ENCODE results near the gene ZBTB7A.

The ZBTB7A gene

GRCh38 chr19:4030981-4031380, 35.7 kb downstream of the ZBTB7A start:
- DNase-seq (ENCODE audit: low read depth), result no peak
- no peak overlapping the region for H3K4me3 ChIP-seq (ENCODE audit: control insufficient read depth, low read depth, low read length)
- TF ChIP-seq CTCF (conservative IDR thresholded peaks at IDR 0.05; ENCODE audit: control insufficient read depth, insufficient read depth, low read depth, low read length), result no peak

- DNase-seq (ENCODE audit: low read depth), result no peak
Observed at GRCh38 chr19:4030552-4030951, 36.1 kb downstream of the ZBTB7A start.

GRCh38 chr19:4029247-4029614, 37.5 kb downstream of the ZBTB7A start:
- no peak for DNase-seq (ENCODE audit: low read depth)
- no peak overlapping the region for H3K4me3 ChIP-seq (ENCODE audit: control insufficient read depth, low read depth, low read length)
- TF ChIP-seq CTCF (conservative IDR thresholded peaks at IDR 0.05; ENCODE audit: control insufficient read depth, insufficient read depth, low read depth, low read length), result no peak

More at GRCh38 chr19:4030552-4030951, 36.1 kb downstream of the ZBTB7A start:
- H3K4me3 ChIP-seq (ENCODE audit: control insufficient read depth, low read depth, low read length), result no peak overlapping the region
- no peak for TF ChIP-seq CTCF (conservative IDR thresholded peaks at IDR 0.05; ENCODE audit: control insufficient read depth, insufficient read depth, low read depth, low read length)

DNA sequence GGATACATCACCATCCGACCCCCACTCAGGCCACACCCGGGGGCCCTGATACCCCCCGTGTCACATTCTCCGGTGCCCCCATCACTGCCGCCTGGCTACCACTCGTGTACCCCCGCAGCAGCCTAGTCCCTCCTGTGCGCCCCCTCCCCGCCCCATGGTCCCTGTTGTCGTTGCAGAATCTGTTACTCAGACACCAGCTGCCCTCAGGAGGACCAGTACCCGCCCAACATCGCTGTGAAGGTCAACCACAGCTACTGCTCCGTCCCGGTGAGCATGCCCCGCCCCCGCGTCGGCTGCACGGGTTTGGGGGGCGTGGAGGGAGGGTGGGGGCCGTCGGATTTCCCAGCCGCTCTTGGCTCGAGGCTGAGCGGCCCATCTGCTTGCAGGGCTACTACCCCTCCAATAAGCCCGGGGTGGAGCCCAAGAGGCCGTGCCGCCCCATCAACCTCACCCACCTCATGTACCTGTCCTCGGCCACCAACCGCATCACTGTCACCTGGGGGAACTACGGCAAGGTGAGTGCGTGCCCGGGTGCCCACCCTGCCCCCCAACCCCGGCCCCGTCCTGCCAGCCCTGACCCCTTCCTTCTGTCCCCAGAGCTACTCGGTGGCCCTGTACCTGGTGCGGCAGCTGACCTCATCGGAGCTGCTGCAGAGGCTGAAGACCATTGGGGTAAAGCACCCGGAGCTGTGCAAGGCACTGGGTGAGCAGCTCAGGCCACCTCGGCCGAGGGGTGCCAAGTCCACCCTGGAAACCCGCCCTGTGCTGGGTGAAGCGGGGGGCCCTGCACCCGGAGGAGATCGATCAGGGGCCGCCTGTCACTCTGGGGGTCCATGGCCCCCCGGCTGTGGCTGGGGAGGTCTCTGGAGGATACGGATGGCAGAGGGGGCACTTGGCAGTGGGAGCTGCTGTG, 38.1 kb downstream of the ZBTB7A start:
- no peak for DNase-seq (ENCODE audit: low read depth)
- TF ChIP-seq CTCF (conservative IDR thresholded peaks at IDR 0.05; ENCODE audit: control insufficient read depth, insufficient read depth, low read depth, low read length), result no peak
- H3K4me3 ChIP-seq (ENCODE audit: control insufficient read depth, low read depth, low read length), result no peak overlapping the region

GRCh38 chr19:4027146-4027545, 39.6 kb downstream of the ZBTB7A start:
- no peak overlapping the region for H3K4me3 ChIP-seq (ENCODE audit: control insufficient read depth, low read depth, low read length)
- DNase-seq (ENCODE audit: low read depth), result no peak
- TF ChIP-seq CTCF (conservative IDR thresholded peaks at IDR 0.05; ENCODE audit: control insufficient read depth, insufficient read depth, low read depth, low read length), result no peak

DNA sequence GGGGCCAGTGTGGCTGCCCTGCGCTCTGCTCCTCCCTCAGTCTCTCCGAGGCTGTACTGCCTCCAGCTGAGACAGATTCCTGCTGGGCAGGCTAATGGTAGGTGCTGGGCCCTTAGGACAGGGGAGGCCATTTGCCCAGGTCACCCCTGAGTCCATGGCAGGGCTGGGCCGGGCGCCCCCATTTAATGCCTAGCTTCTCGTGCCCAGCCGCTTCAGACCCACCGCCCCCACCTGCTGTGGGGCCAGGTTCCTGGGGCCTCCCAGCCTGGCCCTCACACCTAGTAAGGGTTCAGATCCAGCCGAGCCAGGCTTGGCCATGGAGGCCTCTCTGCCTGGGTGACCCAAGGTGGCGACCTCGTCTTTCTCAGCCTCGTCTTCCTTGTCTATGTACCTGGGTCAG, 41.4 kb downstream of the ZBTB7A start:
- TF ChIP-seq CTCF (conservative IDR thresholded peaks at IDR 0.05; ENCODE audit: control insufficient read depth, insufficient read depth, low read depth, low read length), result no peak
- H3K4me3 ChIP-seq (ENCODE audit: control insufficient read depth, low read depth, low read length), result no peak overlapping the region
- DNase-seq (ENCODE audit: low read depth), result no peak
